GM12875 (cell line): ENCODE measurements around the gene KRTAP10-8.

Experiments used
- H3K4me3 ChIP-seq: one replicate; pipeline ENCODE4 v1.5.1; 2011; ENCODE audit warnings: low read depth, low read length, control low read depth
- CTCF ChIP-seq: IDR thresholded peaks from 2 replicates; pipeline ENCODE4 v1.5.1; 2011; ENCODE audit warnings: low read depth, mild to moderate bottlenecking, control low read depth, inconsistent platforms, low read length, moderate library complexity, borderline replicate concordance; ENCODE audit not compliant: insufficient read depth

Gene KRTAP10-8

GRCh38 chr21:44613386-44614155, 1.7 kb downstream of the KRTAP10-8 start:
- no peak overlapping the region for H3K4me3 ChIP-seq

GRCh38 chr21:44614161-44614631, 2.3 kb downstream of the KRTAP10-8 start:
- TF ChIP-seq CTCF: no peak
- no peak overlapping the region for H3K4me3 ChIP-seq

More at GRCh38 chr21:44613386-44614155, 1.7 kb downstream of the KRTAP10-8 start:
- TF ChIP-seq CTCF: no peak

GRCh38 chr21:44614961-44615391, 3.1 kb downstream of the KRTAP10-8 start:
- TF ChIP-seq CTCF: no peak
- H3K4me3 ChIP-seq: no peak overlapping the region

GRCh38 chr21:44615466-44615865, 3.6 kb downstream of the KRTAP10-8 start:
- TF ChIP-seq CTCF: no peak
- H3K4me3 ChIP-seq: no peak overlapping the region

GRCh38 chr21:44615911-44616590, 4.2 kb downstream of the KRTAP10-8 start:
- no peak for TF ChIP-seq CTCF
- H3K4me3 ChIP-seq: no peak overlapping the region

- no peak for TF ChIP-seq CTCF
- H3K4me3 ChIP-seq: no peak overlapping the region
Observed at GRCh38 chr21:44616591-44616926, 4.7 kb downstream of the KRTAP10-8 start.
